ENCODE data around the gene PCNX2. TPM values are rescaled to one million over a fixed set of nuclear protein-coding genes. Genes with fewer than 3 reads are reported as not detected.
A peak's percentile ranks its signal among the peaks of the same experiment; 100 is the strongest.

PCNX2 gene
- total RNA-seq, 4 donors from 2014 or later, result 12.1 to 35.1 (median 15.8) TPM

DNA sequence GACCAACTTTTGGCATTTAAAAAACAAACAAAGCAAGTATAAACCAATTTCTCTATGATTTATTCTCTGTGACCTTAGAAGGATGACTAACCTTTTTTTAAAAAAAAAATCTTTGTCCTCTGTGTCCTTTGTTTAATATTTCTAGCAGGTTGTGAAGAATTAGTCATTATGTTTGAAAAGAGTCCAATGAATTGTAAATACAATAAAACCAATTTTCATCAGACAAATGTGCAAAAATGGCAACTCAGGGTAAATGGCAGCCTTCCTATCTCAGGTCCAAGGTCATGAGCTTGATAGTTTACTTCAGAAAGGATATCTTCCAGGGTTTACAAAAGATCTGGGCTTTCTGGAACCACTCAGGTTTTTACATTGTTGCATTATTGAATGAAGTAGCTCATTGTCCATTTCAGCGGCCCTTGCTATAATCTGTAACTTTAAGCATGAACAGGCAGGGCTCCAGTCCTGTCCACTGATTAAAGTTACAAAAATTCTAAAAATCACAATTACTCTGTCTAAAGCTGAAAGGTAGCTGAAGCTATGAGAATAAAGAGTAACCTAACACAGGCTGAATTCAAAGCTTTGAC, 20.3 kb upstream of the PCNX2 start:
- Histone ChIP-seq H3K4me3 (replicated peaks in 1 of 3) (no peak overlapping the region), H3K9me3 (no peaks in the 10 kb centered on the region), H3K27me3 (no peaks in the 10 kb centered on the region), H3K36me3 (no peaks in the 10 kb centered on the region), H3K27ac (no peak overlapping the region), H3K4me1 (no peaks in the 10 kb centered on the region)
- WGBS, 2 donors, result 68 to 72% methylated on average over 1 of the region's 1 CpG
- TF ChIP-seq CTCF (IDR thresholded peaks at IDR 0.05) (no peak), POLR2A (IDR thresholded peaks at IDR 0.05) (no peak)
- no peak for DNase-seq
- intact Hi-C loops (cut with DNase I), result no loop called here

- 77 to 81% methylated on average over 4 of the region's 4 CpGs for WGBS, 2 donors
- intact Hi-C loops (cut with DNase I), result no loop called here
- no peaks in the 10 kb centered on the region for H3K9me3 ChIP-seq
Measured at GRCh38 chr1:233313434-233314155, 18.1 kb upstream of the PCNX2 start.

GRCh38 chr1:233304489-233305102, 9.1 kb upstream of the PCNX2 start:
- no peaks in the 10 kb centered on the region for H3K36me3 ChIP-seq
- H3K9me3 ChIP-seq, result no peaks in the 10 kb centered on the region
- TF ChIP-seq CTCF (IDR thresholded peaks at IDR 0.05) (peak; percentile 57 to 87 (median 72)), POLR2A (IDR thresholded peaks at IDR 0.05) (no peak)
- no peaks in the 10 kb centered on the region for H3K27me3 ChIP-seq
- WGBS, 2 donors, result 0% methylated on average over 1 of the region's 1 CpG
- H3K27ac ChIP-seq, result no peak overlapping the region
- no peak for DNase-seq
- no peaks in the 10 kb centered on the region for H3K4me1 ChIP-seq
- no peak overlapping the region for H3K4me3 ChIP-seq (replicated peaks in 1 of 3)
- intact Hi-C loops (cut with DNase I), result loop anchor here (10.0 kb wide), 1 partner anchor 760 kb away; no protein-coding TSS in a partner anchor

More at GRCh38 chr1:233313434-233314155, 18.1 kb upstream of the PCNX2 start:
- Histone ChIP-seq H3K4me3 (replicated peaks in 1 of 3) (no peak overlapping the region), H3K36me3 (no peaks in the 10 kb centered on the region), H3K27me3 (no peaks in the 10 kb centered on the region), H3K27ac (no peak overlapping the region), H3K4me1 (no peaks in the 10 kb centered on the region)
- TF ChIP-seq CTCF (IDR thresholded peaks at IDR 0.05) (no peak), POLR2A (IDR thresholded peaks at IDR 0.05) (no peak)
- DNase-seq, result no peak

DNA sequence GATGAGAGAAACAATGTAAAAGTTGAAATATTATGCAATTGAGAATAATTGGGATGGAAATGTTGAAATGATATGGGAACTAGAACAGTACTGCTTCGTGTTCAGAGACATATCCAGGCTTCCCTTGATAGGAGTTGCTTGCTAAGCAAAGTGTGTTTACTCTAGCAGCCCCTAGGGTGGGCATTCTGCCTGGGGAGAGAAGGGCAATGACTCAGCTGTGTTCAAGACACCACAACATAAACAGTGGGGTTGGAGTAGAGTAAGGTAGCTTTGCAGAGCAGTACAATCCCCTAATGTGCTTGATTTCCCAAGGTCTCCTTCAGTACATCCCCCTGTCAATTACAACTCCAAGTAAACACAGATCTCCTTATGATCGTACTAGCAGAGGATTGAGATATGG, 4.8 kb upstream of the PCNX2 start:
- WGBS, 2 donors, result 76 to 81% methylated on average over 2 of the region's 2 CpGs
- Histone ChIP-seq H3K4me1 (no peaks in the 10 kb centered on the region), H3K27me3 (no peaks in the 10 kb centered on the region), H3K36me3 (no peaks in the 10 kb centered on the region), H3K9me3 (no peaks in the 10 kb centered on the region), H3K4me3 (replicated peaks in 1 of 3) (no peak overlapping the region), H3K27ac (no peak overlapping the region)
- no peak for DNase-seq
- no peak for TF ChIP-seq CTCF (IDR thresholded peaks at IDR 0.05)
- no peak for TF ChIP-seq POLR2A (IDR thresholded peaks at IDR 0.05)
- intact Hi-C loops (cut with DNase I), result loop anchor here (10.0 kb wide), 1 partner anchor 764 kb away; no protein-coding TSS in a partner anchor

DNA sequence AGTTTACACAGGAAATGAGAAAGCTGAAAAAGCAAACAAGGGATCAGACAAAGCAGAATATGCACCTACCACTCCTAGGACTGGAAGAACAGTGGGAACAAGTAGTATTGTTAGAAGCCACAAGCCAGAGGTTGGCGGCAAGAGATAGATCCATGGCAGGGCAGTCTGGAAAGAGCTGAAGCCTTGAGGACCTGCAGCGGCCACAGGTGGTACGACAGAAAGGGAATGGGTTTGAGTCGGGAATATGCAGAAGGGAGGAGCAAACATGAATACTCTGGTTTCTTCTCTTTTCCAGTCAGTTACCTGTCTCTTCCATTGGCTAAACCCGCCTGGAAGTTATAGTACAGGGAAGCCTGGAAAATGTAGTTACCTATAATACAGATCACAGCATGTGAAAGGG, 3.9 kb upstream of the PCNX2 start:
- WGBS, 2 donors, result 85 to 86% methylated on average over 5 of the region's 5 CpGs
- H3K27ac ChIP-seq, result no peak overlapping the region
- TF ChIP-seq CTCF (IDR thresholded peaks at IDR 0.05), result no peak
- TF ChIP-seq POLR2A (IDR thresholded peaks at IDR 0.05), result no peak
- no peaks in the 10 kb centered on the region for H3K27me3 ChIP-seq
- no peaks in the 10 kb centered on the region for H3K36me3 ChIP-seq
- no peaks in the 10 kb centered on the region for H3K9me3 ChIP-seq
- no peak for DNase-seq
- intact Hi-C loops (cut with DNase I), result no loop called here
- H3K4me1 ChIP-seq, result no peaks in the 10 kb centered on the region
- no peak overlapping the region for H3K4me3 ChIP-seq (replicated peaks in 1 of 3)
